Measurements from ENCODE around the gene ATP5IF1.

The ATP5IF1 gene

GRCh38 chr1:28236656-28237322 is 865 bp downstream of the ATP5IF1 start:
- DNase-seq (ENCODE audit: low spot score), result no peak

GRCh38 chr1:28239004-28239403 is 3.1 kb downstream of the ATP5IF1 start:
- DNase-seq (ENCODE audit: low spot score), result no peak

GRCh38 chr1:28240024-28240423 is 4.1 kb downstream of the ATP5IF1 start:
- DNase-seq (ENCODE audit: low spot score), result no peak

- no peak for DNase-seq (ENCODE audit: low spot score)
These were observed 5.8 kb downstream of the ATP5IF1 start for GRCh38 chr1:28241638-28242241.

GRCh38 chr1:28243685-28244311 is 7.9 kb downstream of the ATP5IF1 start:
- DNase-seq (ENCODE audit: low spot score), result no peak

- DNase-seq (ENCODE audit: low spot score), result no peak
These were observed 8.8 kb downstream of the ATP5IF1 start for GRCh38 chr1:28244549-28245251.

GRCh38 chr1:28246427-28246832 is 10.5 kb downstream of the ATP5IF1 start:
- DNase-seq (ENCODE audit: low spot score), result no peak

- DNase-seq (ENCODE audit: low spot score), result no peak
These were observed 11.8 kb downstream of the ATP5IF1 start for GRCh38 chr1:28247612-28248272.

GRCh38 chr1:28248273-28249012 is 12.5 kb downstream of the ATP5IF1 start:
- DNase-seq (ENCODE audit: low spot score), result peak; percentile 84

GRCh38 chr1:28249013-28249865 is 13.3 kb downstream of the ATP5IF1 start:
- no peak for DNase-seq (ENCODE audit: low spot score)

GRCh38 chr1:28249866-28250295 is 14.0 kb downstream of the ATP5IF1 start:
- DNase-seq (ENCODE audit: low spot score), result no peak

GRCh38 chr1:28256197-28256827 is 20.4 kb downstream of the ATP5IF1 start:
- no peak for DNase-seq (ENCODE audit: low spot score)

GRCh38 chr1:28257736-28258135 is 21.8 kb downstream of the ATP5IF1 start:
- DNase-seq (ENCODE audit: low spot score), result no peak

GRCh38 chr1:28258628-28259251 is 22.8 kb downstream of the ATP5IF1 start:
- no peak for DNase-seq (ENCODE audit: low spot score)

GRCh38 chr1:28259252-28259933 is 23.5 kb downstream of the ATP5IF1 start, which contains the start of gene SESN2:
SESN2 (plus strand) TSS chr1:28259518; CDS start chr1:28259848, 330 bp downstream.
- peak; percentile 99 for DNase-seq (ENCODE audit: low spot score)

GRCh38 chr1:28259934-28260802 is 24.2 kb downstream of the ATP5IF1 start:
- DNase-seq (ENCODE audit: low spot score), result peak; percentile 93

- DNase-seq (ENCODE audit: low spot score), result no peak
These were observed 24.9 kb downstream of the ATP5IF1 start for GRCh38 chr1:28260803-28261174.

- DNase-seq (ENCODE audit: low spot score), result no peak
These were observed 29.0 kb downstream of the ATP5IF1 start for GRCh38 chr1:28264897-28265296.

Measured in ecto neural progenitor cell (in vitro differentiated cells).